CMK (cell line): ENCODE measurements around the gene AGO3.
"Not testable (repeated sequence)": the region's sequence is repeated elsewhere in the genome, so short reads cannot be mapped to it uniquely, and the experiment has no call there.

ENCODE experiments used
- DNase-seq: peaks from one replicate; pipeline ENCODE4 v3.0.0-alpha.2; 2010; ENCODE audit warnings: low read depth

Gene AGO3

GRCh38 chr1:36008546-36009197, 77.8 kb downstream of the AGO3 start:
- DNase-seq = no peak

GRCh38 chr1:36014722-36015220, 83.9 kb downstream of the AGO3 start:
- no peak for DNase-seq

- no peak for DNase-seq
These were observed 85.8 kb downstream of the AGO3 start for GRCh38 chr1:36016686-36017085.

- no peak for DNase-seq
These were observed 92.3 kb downstream of the AGO3 start for GRCh38 chr1:36023098-36023769.

GRCh38 chr1:36024024-36024423, 93.1 kb downstream of the AGO3 start:
- DNase-seq = not testable (repeated sequence)

GRCh38 chr1:36024847-36025246, 93.9 kb downstream of the AGO3 start:
- no peak for DNase-seq

GRCh38 chr1:36027766-36028165, 96.9 kb downstream of the AGO3 start:
- no peak for DNase-seq

- no peak for DNase-seq
These were observed 100.5 kb downstream of the AGO3 start for GRCh38 chr1:36031441-36031840.

GRCh38 chr1:36034692-36035091, 103.8 kb downstream of the AGO3 start:
- peak; percentile 29 for DNase-seq

GRCh38 chr1:36035154-36035553, 104.2 kb downstream of the AGO3 start:
- peak; percentile 11 for DNase-seq

- DNase-seq = no peak
These were observed 109.3 kb downstream of the AGO3 start for GRCh38 chr1:36040238-36040637.

- no peak for DNase-seq
These were observed 120.9 kb downstream of the AGO3 start for GRCh38 chr1:36051821-36052220.

- no peak for DNase-seq
These were observed 123.1 kb downstream of the AGO3 start for GRCh38 chr1:36053978-36054377.

- DNase-seq = no peak
These were observed 124.8 kb downstream of the AGO3 start for GRCh38 chr1:36055706-36056105.

GRCh38 chr1:36062315-36062714, 131.4 kb downstream of the AGO3 start:
- no peak for DNase-seq

- no peak for DNase-seq
These were observed 137.0 kb downstream of the AGO3 start for GRCh38 chr1:36067871-36068270.

GRCh38 chr1:36068866-36069265, 138.0 kb downstream of the AGO3 start:
- DNase-seq = no peak

- no peak for DNase-seq
These were observed 139.4 kb downstream of the AGO3 start for GRCh38 chr1:36070349-36070748.

GRCh38 chr1:36076979-36077573, 146.2 kb downstream of the AGO3 start:
- no peak for DNase-seq

- DNase-seq = no peak
These were observed 149.3 kb downstream of the AGO3 start for GRCh38 chr1:36080236-36080635.

- DNase-seq = no peak
These were observed 149.9 kb downstream of the AGO3 start for GRCh38 chr1:36080801-36081200.

GRCh38 chr1:36081926-36082485, 151.1 kb downstream of the AGO3 start:
- DNase-seq = no peak

GRCh38 chr1:36083219-36083618, 152.3 kb downstream of the AGO3 start:
- DNase-seq = no peak
